ENCODE data around the gene CSNK2B.

DNA sequence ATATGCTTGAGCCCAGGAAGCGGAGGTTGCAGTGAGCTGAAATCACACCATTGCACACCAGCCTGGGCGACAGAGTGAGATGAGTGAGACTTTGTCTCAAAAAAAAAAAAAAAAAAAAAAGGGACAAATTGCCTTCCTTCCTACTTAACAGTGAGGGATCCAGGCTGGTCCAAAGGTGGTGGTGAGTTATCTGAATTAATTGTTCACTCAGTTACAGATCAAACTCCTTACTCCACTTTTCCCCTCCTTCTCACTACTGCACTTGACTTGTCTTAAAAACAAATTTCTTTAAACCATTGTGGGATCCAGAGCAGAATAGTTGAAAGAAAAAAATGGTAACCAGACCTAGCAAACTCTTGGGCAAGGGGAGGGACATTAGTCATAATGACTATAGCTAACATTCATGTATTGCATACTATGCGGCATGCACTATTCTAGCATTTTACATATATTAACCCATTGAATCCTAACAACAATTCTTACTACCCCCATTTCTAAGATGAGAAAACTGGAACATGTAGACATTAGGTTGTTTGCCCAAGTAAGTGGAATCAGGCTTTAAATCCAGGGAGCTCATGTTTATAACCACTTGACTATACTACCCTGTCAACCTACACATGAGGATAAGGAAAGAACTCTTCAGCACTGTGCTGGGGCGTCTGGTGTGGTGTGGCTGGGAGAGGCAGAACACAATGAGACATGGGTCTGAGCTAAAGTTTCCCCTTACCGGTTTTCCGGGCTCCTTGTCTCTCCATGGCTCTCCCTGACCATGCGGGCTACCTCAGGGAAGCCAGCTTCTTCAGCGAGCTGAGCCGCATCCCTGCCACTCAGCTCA, 2.5 kb upstream of the CSNK2B start:
- TF ChIP-seq ZNF488 (tag by site-specific recombination; IDR thresholded peaks at IDR 0.05) = no peak
- TF ChIP-seq CTCF (tag by site-specific recombination; IDR thresholded peaks at IDR 0.05) = no peak
- no peak for TF ChIP-seq MZF1 (tag by site-specific recombination; IDR thresholded peaks at IDR 0.05; ENCODE audit: borderline replicate concordance)
